H1 (cell line): ENCODE data around the gene DENND2A. TPM values are rescaled to one million over a fixed set of nuclear protein-coding genes. Genes with fewer than 3 reads are reported as not detected.
A peak's percentile ranks its signal among the peaks of the same experiment; 100 is the strongest.

Source experiments
- CTCF ChIA-PET: fragments of 300-600 bp; sonication (Branson Sonifier 250); formaldehyde crosslinking; loops from one replicate; lab custom pipeline; 2021; ENCODE audit not compliant: partially characterized antibody; lab: Charles Lee
- POLR2A ChIA-PET: fragments of 300-600 bp; sonication (Branson Sonifier 250); formaldehyde crosslinking; loops from one replicate; lab custom pipeline; 2021; ENCODE audit warnings: inconsistent platforms; ENCODE audit not compliant: partially characterized antibody; lab: Charles Lee
- DNase-seq, 2 experiments: peaks; one replicate each; pipeline versions ENCODE4 v3.0.0 to v3.0.0-alpha.2; 2010 to 2022; ENCODE audit warnings: low spot score in 2 of 2, low read depth in 1 of 2, mixed read lengths in 1 of 2
- FAIRE-seq: peaks from 2 replicates; lab custom pipeline; 2011; peaks lifted over from hg19 to GRCh38; lab: Jason Lieb, UNC
- H2AFZ ChIP-seq: 2 replicates; pipeline ENCODE4 v1.8.1; 2012; ENCODE audit warnings: low read length, inconsistent platforms
- H2AK5ac ChIP-seq: 2 replicates; pipeline ENCODE4 v1.6.1; 2013; ENCODE audit warnings: low read depth, low read length
- H2BK120ac ChIP-seq: replicated peaks from 2 replicates; pipeline ENCODE3; 2013; ENCODE audit warnings: low read depth, low read length, inconsistent platforms
- H2BK12ac ChIP-seq: 2 replicates; pipeline ENCODE4 v1.6.1; 2013; ENCODE audit warnings: low read depth, low read length
- H2BK15ac ChIP-seq: 2 replicates; pipeline ENCODE4 v1.6.1; 2013; ENCODE audit warnings: low read length
- H2BK20ac ChIP-seq: 2 replicates; pipeline ENCODE4 v1.6.1; 2013; ENCODE audit warnings: low read length
- H2BK5ac ChIP-seq: 2 replicates; pipeline ENCODE4 v1.6.1; 2013; ENCODE audit warnings: low read depth, low read length
- H3K14ac ChIP-seq: 2 replicates; pipeline ENCODE4 v1.6.1; 2013; ENCODE audit warnings: inconsistent platforms; ENCODE audit not compliant: insufficient read length
- H3K18ac ChIP-seq: 2 replicates; pipeline ENCODE4 v1.6.1; 2013; ENCODE audit warnings: low read length; ENCODE audit errors: extremely low read depth
- H3K23ac ChIP-seq: 2 replicates; pipeline ENCODE4 v1.6.1; 2013; ENCODE audit warnings: inconsistent platforms; ENCODE audit not compliant: insufficient read length
- H3K23me2 ChIP-seq: 2 replicates; pipeline ENCODE4 v1.6.1; 2013; ENCODE audit warnings: low read depth, low read length
- H3K27ac ChIP-seq: 2 replicates; pipeline ENCODE4 v1.6.1; 2011; ENCODE audit warnings: low read depth, low read length, inconsistent platforms
- H3K27me3 ChIP-seq, 4 experiments: replicated peaks in 1 of 4; 1 replicate in 1 of 4; 2 replicates in 3 of 4; pipeline versions ENCODE4 v1.6.1 to v1.8.1; 2011 to 2013; ENCODE audit warnings: low read length in 3 of 4, mild to moderate bottlenecking in 3 of 4, inconsistent platforms in 2 of 4, mixed read lengths in 2 of 4, moderate library complexity in 1 of 4; ENCODE audit not compliant: control insufficient read depth in 3 of 4, insufficient read depth in 3 of 4; ENCODE audit errors: extremely low read depth in 1 of 4
- H3K36me3 ChIP-seq, 4 experiments: 2 replicates each; pipeline versions ENCODE4 v1.6.1 to v1.8.1; 2011 to 2013; ENCODE audit warnings: mild to moderate bottlenecking in 4 of 4, low read length in 3 of 4, moderate library complexity in 2 of 4, control low read depth in 1 of 4, inconsistent platforms in 1 of 4; ENCODE audit not compliant: insufficient read depth in 4 of 4, control insufficient read depth in 2 of 4
- H3K4ac ChIP-seq: replicated peaks from 2 replicates; pipeline ENCODE3; 2013; ENCODE audit warnings: low read length, low read depth, mixed read lengths, inconsistent platforms; ENCODE audit not compliant: insufficient read length
- H3K4me1 ChIP-seq, 4 experiments: replicated peaks in 1 of 4; 1 replicate in 1 of 4; 2 replicates in 3 of 4; pipeline versions ENCODE4 v1.6.1 to v1.8.1; 2011 to 2013; ENCODE audit warnings: low read length in 3 of 4, inconsistent platforms in 2 of 4, mixed read lengths in 1 of 4; ENCODE audit not compliant: insufficient read depth in 4 of 4, control insufficient read depth in 3 of 4
- H3K4me2 ChIP-seq, 2 experiments: 2 replicates each; pipeline versions ENCODE4 v1.6.1 to v1.8.1; 2011 to 2013; ENCODE audit warnings: low read depth in 2 of 2, low read length in 2 of 2, control low read depth in 1 of 2, inconsistent platforms in 1 of 2, mild to moderate bottlenecking in 1 of 2; ENCODE audit not compliant: insufficient read depth in 1 of 2
- H3K4me3 ChIP-seq, 4 experiments: fragments of 200-600, 300-600 bp in 1 of 4; sonication (generic), shearing (Covaris generic), sonication (Bioruptor Twin) in 1 of 4; 2 replicates each; pipeline versions ENCODE4 v1.5.1 to v1.8.1; 2011 to 2016; ENCODE audit warnings: low read length in 4 of 4, low read depth in 3 of 4, control low read depth in 2 of 4, inconsistent platforms in 2 of 4, mild to moderate bottlenecking in 2 of 4, mixed read lengths in 1 of 4, moderate library complexity in 1 of 4; ENCODE audit not compliant: insufficient read depth in 2 of 4; ENCODE audit errors: extremely low read depth in 1 of 4
- H3K56ac ChIP-seq: replicated peaks from 2 replicates; pipeline ENCODE3; 2013; ENCODE audit warnings: low read depth, mild to moderate bottlenecking, mixed read lengths, low read length, inconsistent platforms; ENCODE audit not compliant: insufficient read length
- H3K79me1 ChIP-seq: 2 replicates; pipeline ENCODE4 v1.6.1; 2013; ENCODE audit warnings: low read depth, low read length, control low read depth
- H3K79me2 ChIP-seq, 2 experiments: 2 replicates each; pipeline versions ENCODE4 v1.6.1 to v1.8.1; 2012 to 2013; ENCODE audit warnings: low read length in 2 of 2, mild to moderate bottlenecking in 2 of 2, inconsistent platforms in 1 of 2; ENCODE audit not compliant: insufficient read depth in 2 of 2, control insufficient read depth in 1 of 2
- H3K9ac ChIP-seq, 4 experiments: replicated peaks in 1 of 4; 1 replicate in 1 of 4; 2 replicates in 3 of 4; pipeline versions ENCODE4 v1.6.1 to v1.8.1; 2011 to 2013; ENCODE audit warnings: low read depth in 3 of 4, low read length in 3 of 4, control low read depth in 2 of 4, mild to moderate bottlenecking in 2 of 4, moderate library complexity in 2 of 4, inconsistent platforms in 1 of 4; ENCODE audit errors: extremely low read depth in 1 of 4
- H3K9me3 ChIP-seq, 2 experiments: 2 replicates each; pipeline versions ENCODE4 v1.6.1 to v1.8.1; 2012 to 2013; ENCODE audit warnings: mild to moderate bottlenecking in 2 of 2, moderate library complexity in 2 of 2, control low read depth in 1 of 2, inconsistent platforms in 1 of 2, low read depth in 1 of 2, low read length in 1 of 2, mixed read lengths in 1 of 2; ENCODE audit not compliant: insufficient read depth in 2 of 2
- H4K20me1 ChIP-seq, 2 experiments: replicated peaks in 1 of 2; 2 replicates each; pipeline versions ENCODE3 to v1.8.1; 2011 to 2013; ENCODE audit warnings: inconsistent platforms in 2 of 2, low read length in 2 of 2, mild to moderate bottlenecking in 1 of 2; ENCODE audit not compliant: insufficient read depth in 2 of 2, control insufficient read depth in 1 of 2
- H4K5ac ChIP-seq: 2 replicates; pipeline ENCODE4 v1.6.1; 2013; ENCODE audit warnings: low read length, low read depth, mixed read lengths, inconsistent platforms; ENCODE audit not compliant: insufficient read length
- H4K8ac ChIP-seq: 2 replicates; pipeline ENCODE4 v1.8.0; 2013; ENCODE audit warnings: mild to moderate bottlenecking, moderate library complexity, low read length, inconsistent platforms; ENCODE audit not compliant: insufficient read depth; ENCODE audit errors: extremely low read depth
- H4K91ac ChIP-seq: replicated peaks from 2 replicates; pipeline ENCODE3; 2013; ENCODE audit warnings: low read length, mixed read lengths, inconsistent platforms; ENCODE audit not compliant: insufficient read length
- CBX5 ChIP-seq: fragments of 300-800, 300-1000 bp; sonication (generic); IDR thresholded peaks from 2 replicates; pipeline ENCODE4 v1.7.1; 2016; ENCODE audit warnings: antibody characterized with exemption, low read length, low read depth
- CHD1 ChIP-seq: IDR thresholded peaks from 2 replicates; pipeline ENCODE4 v1.6.1; 2012; ENCODE audit warnings: low read depth, low read length, improper control_type of control experiment
- EP300 ChIP-seq, 2 experiments: IDR thresholded peaks; 1 replicate in 1 of 2; 2 replicates in 1 of 2; pipeline ENCODE4 v1.6.1; 2011 to 2012; ENCODE audit warnings: low read depth in 2 of 2, low read length in 2 of 2, mild to moderate bottlenecking in 2 of 2, borderline replicate concordance in 1 of 2, inconsistent platforms in 1 of 2, moderate library complexity in 1 of 2
- WGBS, 2 experiments: shearing (Covaris generic) in 1 of 2; methylation state at CpG; one replicate each; pipeline versions ENCODE4 v1.1.6 to v1.1.7; 2013 to 2015; ENCODE audit warnings: low lambda C conversion rate in 2 of 2, mixed read lengths in 2 of 2, inconsistent platforms in 1 of 2, low coverage in 1 of 2, missing lambda C conversion rate in 1 of 2; ENCODE audit not compliant: insufficient replicate concordance in 2 of 2, insufficient coverage in 1 of 2, insufficient read length in 1 of 2; ENCODE audit errors: extremely low coverage in 1 of 2, missing lambda C conversion rate in 1 of 2; 5-methylcytosine and 5-hydroxymethylcytosine counted together
- polyA plus RNA-seq, 7 experiments: library from polyadenylated mRNA; depleted of rRNA in 3 of 7; stranded (reverse) in 5 of 7; unstranded in 2 of 7; fragments of >200 nt in 5 of 7; fragments of 200-250 nt in 2 of 7; gene quantifications; 1 replicate in 5 of 7; 2 replicates in 1 of 7; 4 replicates in 1 of 7; pipeline versions ENCODE4 v1.2.1 to v1.2.3, GENCODE V29; 2011 to 2013; ENCODE audit warnings: missing spikeins in 2 of 7, mixed read lengths in 2 of 7
- total RNA-seq: library from RNA; stranded (reverse); fragmentation: NEBNext Ultra II Directional; extraction: Animal tissue kit (Norgen Biotek cat#: 25700); gene quantifications from 2 replicates; pipeline ENCODE4 v1.2.1, GENCODE V29; 2021

The DENND2A gene
- total and polyA plus RNA-seq, 2 of the 8 experiments (the other 6 are each of a cell fraction or from before 2014, with no cell fraction given): 5.0 to 13.0 TPM

DNA sequence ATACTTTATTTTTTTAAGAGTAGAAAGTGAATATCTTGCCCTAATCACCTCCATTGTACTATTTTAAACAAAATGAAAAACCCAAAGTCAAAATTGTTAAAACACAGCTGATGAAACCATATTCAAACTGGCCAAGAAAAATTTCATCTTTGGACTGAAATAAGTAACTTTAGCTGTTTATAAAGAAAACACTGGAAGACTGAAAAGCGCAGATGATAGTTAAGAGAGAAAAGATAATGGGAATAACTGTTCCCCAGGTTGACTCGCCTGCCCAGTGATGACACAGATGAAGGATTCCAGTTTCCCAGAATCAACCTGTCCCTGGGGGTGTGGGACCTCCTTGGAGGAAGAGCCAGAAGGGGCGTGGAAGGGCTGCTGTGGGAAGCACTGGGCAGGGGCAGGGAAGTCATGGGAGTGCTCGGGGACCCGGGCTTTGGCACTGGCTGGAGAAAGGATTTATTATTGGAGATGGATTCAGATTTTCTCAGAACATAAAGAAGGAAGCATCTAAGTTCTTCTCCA is 43.1 kb downstream of the DENND2A start:
- no peak for DNase-seq
- Histone ChIP-seq H3K9me3 (no peaks in the 10 kb centered on the region), H4K20me1 (no peaks in the 10 kb centered on the region), H3K56ac (no peak overlapping the region), H4K91ac (no peak overlapping the region), H3K14ac (no peak overlapping the region), H2BK120ac (no peak overlapping the region), H2BK20ac (no peak overlapping the region), H3K4me3 (no peak overlapping the region), H2BK12ac (no peak overlapping the region), H2AK5ac (no peak overlapping the region), H2BK15ac (no peak overlapping the region), H3K4ac (no peak overlapping the region), H3K23me2 (no peaks in the 10 kb centered on the region), H3K79me1 (no peaks in the 10 kb centered on the region), H3K27me3 (no peaks in the 10 kb centered on the region), H3K9ac (no peak overlapping the region), H3K23ac (no peak overlapping the region), H4K8ac (no peak overlapping the region), H3K27ac (no peak overlapping the region), H2BK5ac (no peak overlapping the region), H3K4me1 (no peaks in the 10 kb centered on the region), H3K36me3 (no peaks in the 10 kb centered on the region), H3K79me2 (no peaks in the 10 kb centered on the region), H4K5ac (no peak overlapping the region), H3K4me2 (no peak overlapping the region), H3K18ac (no peak overlapping the region), H2AFZ (no peak overlapping the region)
- no peak for FAIRE-seq
- TF ChIP-seq EP300 (IDR thresholded peaks at IDR 0.05; ENCODE audit: borderline replicate concordance in 1 of 2, low read depth in 2 of 2, low read length in 2 of 2) (peak in 1 of 2 experiments; percentile 75; a peak in 1 of 3 replicates), CHD1 (no peak), CBX5 (no peak)
- 88% methylated on average over 5 of the region's 5 CpGs; no CpG with 5 or more reads in 1 of the 2 experiments for WGBS, 2 experiments
- ChIA-PET POLR2A (interaction anchor here (1.6 kb wide), 1 partner anchor 8 kb away, joined by 4 read pairs; no protein-coding TSS in a partner anchor), CTCF (interaction anchor here (3.3 kb wide), 1 partner anchor 9 kb away, joined by 24 read pairs; no protein-coding TSS in a partner anchor)
